Calu3 (cell line): ENCODE data around the gene PDX1. TPM values are rescaled to one million over a fixed set of nuclear protein-coding genes. Genes with fewer than 3 reads are reported as not detected.

Experiments used
- BruUV-seq: library from RNA; stranded (reverse); fragments of 400-500 nt; replicated peaks from 2 replicates; lab custom pipeline; 2021; lab: Mats Ljungman, UMichigan
- CTCF ChIA-PET: fragments of 300-600 bp; sonication (Branson Sonifier 250); formaldehyde crosslinking; loops from one replicate; lab custom pipeline; 2022; ENCODE audit warnings: antibody characterized with exemption; lab: Charles Lee
- DNase-seq: peaks from one replicate; pipeline ENCODE4 v3.0.0; 2022
- H3K27ac Mint-ChIP-seq: one replicate; pipeline ENCODE4 v1.8.0; 2022; ENCODE audit warnings: mixed read lengths; ENCODE audit not compliant: unreplicated experiment
- H3K27me3 Mint-ChIP-seq: one replicate; pipeline ENCODE4 v1.8.0; 2022; ENCODE audit warnings: mixed read lengths; ENCODE audit not compliant: unreplicated experiment
- H3K36me3 Mint-ChIP-seq: one replicate; pipeline ENCODE4 v1.8.0; 2022; ENCODE audit warnings: mild to moderate bottlenecking, moderate library complexity, mixed read lengths; ENCODE audit not compliant: insufficient read depth, unreplicated experiment
- H3K4me1 Mint-ChIP-seq: one replicate; pipeline ENCODE4 v1.8.0; 2022; ENCODE audit warnings: mild to moderate bottlenecking, low read depth, mixed read lengths; ENCODE audit not compliant: unreplicated experiment
- H3K4me3 Mint-ChIP-seq: one replicate; pipeline ENCODE4 v1.8.0; 2022; ENCODE audit warnings: mild to moderate bottlenecking, low read depth, moderate library complexity, mixed read lengths; ENCODE audit not compliant: unreplicated experiment
- H3K9me3 Mint-ChIP-seq: one replicate; pipeline ENCODE4 v1.8.0; 2022; ENCODE audit warnings: low read depth, mixed read lengths; ENCODE audit not compliant: unreplicated experiment
- intact Hi-C: fragments of 100-400 bp; cut with micrococcal nuclease; formaldehyde crosslinking; loops from one replicate; pipeline ENCODE4 v1.10.0; 2022; ENCODE audit not compliant: unreplicated experiment
- total RNA-seq: library from RNA; stranded (reverse); gene quantifications from 2 replicates; pipeline ENCODE4 v1.2.3, GENCODE V29; 2022
- TF ChIP-seq, protein P1 (sequence below): fragments of 200-600 bp; IDR thresholded peaks from one replicate; pipeline ENCODE4 v1.8.0; 2022; ENCODE audit warnings: antibody characterized with exemption; ENCODE audit not compliant: unreplicated experiment

The PDX1 gene
- total RNA-seq, 1 experiment from 2014 or later = 1.8 TPM

- H3K27me3 Mint-ChIP-seq = no peaks in the 10 kb centered on the region
Observed at GRCh38 chr13:27959976-27960361, 40.2 kb downstream of the PDX1 start.

GRCh38 chr13:27960362-27961226, 40.8 kb downstream of the PDX1 start:
- no TSS peak for BruUV-seq
- peak overlapping the region; percentile 66 for H3K4me3 Mint-ChIP-seq
- no peak overlapping the region for H3K27ac Mint-ChIP-seq
- H3K36me3 Mint-ChIP-seq = peaks cover 4% of the 10 kb centered on the region
- CTCF ChIA-PET = interaction anchor here (1.0 to 1.7 kb wide), 6 partner anchors 9 to 135 kb away, joined by 3 to 5 read pairs (median 3); partner anchors contain the start of gene CDX2
- H3K27me3 Mint-ChIP-seq = peaks cover 1% of the 10 kb centered on the region
- DNase-seq = peak; percentile 80
- no peaks in the 10 kb centered on the region for H3K9me3 Mint-ChIP-seq
- intact Hi-C loops = no loop called here
- peaks cover 9% of the 10 kb centered on the region for H3K4me1 Mint-ChIP-seq
- TF ChIP-seq, protein P1, sequence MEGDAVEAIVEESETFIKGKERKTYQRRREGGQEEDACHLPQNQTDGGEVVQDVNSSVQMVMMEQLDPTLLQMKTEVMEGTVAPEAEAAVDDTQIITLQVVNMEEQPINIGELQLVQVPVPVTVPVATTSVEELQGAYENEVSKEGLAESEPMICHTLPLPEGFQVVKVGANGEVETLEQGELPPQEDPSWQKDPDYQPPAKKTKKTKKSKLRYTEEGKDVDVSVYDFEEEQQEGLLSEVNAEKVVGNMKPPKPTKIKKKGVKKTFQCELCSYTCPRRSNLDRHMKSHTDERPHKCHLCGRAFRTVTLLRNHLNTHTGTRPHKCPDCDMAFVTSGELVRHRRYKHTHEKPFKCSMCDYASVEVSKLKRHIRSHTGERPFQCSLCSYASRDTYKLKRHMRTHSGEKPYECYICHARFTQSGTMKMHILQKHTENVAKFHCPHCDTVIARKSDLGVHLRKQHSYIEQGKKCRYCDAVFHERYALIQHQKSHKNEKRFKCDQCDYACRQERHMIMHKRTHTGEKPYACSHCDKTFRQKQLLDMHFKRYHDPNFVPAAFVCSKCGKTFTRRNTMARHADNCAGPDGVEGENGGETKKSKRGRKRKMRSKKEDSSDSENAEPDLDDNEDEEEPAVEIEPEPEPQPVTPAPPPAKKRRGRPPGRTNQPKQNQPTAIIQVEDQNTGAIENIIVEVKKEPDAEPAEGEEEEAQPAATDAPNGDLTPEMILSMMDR = peak; percentile 47

More at GRCh38 chr13:27959976-27960361, 40.2 kb downstream of the PDX1 start:
- intact Hi-C loops = no loop called here
- DNase-seq = no peak
- no TSS peak for BruUV-seq
- CTCF ChIA-PET = interaction anchor here (1.0 to 1.7 kb wide), 5 partner anchors 9 to 134 kb away, joined by 3 to 5 read pairs (median 3); partner anchors contain the start of gene CDX2
- TF ChIP-seq, protein P1 = no peak
- H3K27ac Mint-ChIP-seq = no peak overlapping the region
- peaks cover 4% of the 10 kb centered on the region for H3K36me3 Mint-ChIP-seq
- H3K4me1 Mint-ChIP-seq = peaks cover 9% of the 10 kb centered on the region
- no peaks in the 10 kb centered on the region for H3K9me3 Mint-ChIP-seq
- peak overlapping the region; percentile 66 for H3K4me3 Mint-ChIP-seq

GRCh38 chr13:27961227-27962085, 41.7 kb downstream of the PDX1 start:
- CTCF ChIA-PET = interaction anchor here (0.7 to 1.7 kb wide), 6 partner anchors 8 to 342 kb away, joined by 3 to 5 read pairs (median 3); partner anchors contain the start of gene CDX2
- H3K9me3 Mint-ChIP-seq = no peaks in the 10 kb centered on the region
- peak overlapping the region; percentile 66 for H3K4me3 Mint-ChIP-seq
- peak overlapping the region; percentile 29 for H3K27ac Mint-ChIP-seq
- peaks cover 9% of the 10 kb centered on the region for H3K4me1 Mint-ChIP-seq
- TF ChIP-seq, protein P1 = no peak
- intact Hi-C loops = no loop called here
- peaks cover 10% of the 10 kb centered on the region for H3K27me3 Mint-ChIP-seq
- H3K36me3 Mint-ChIP-seq = peaks cover 4% of the 10 kb centered on the region
- BruUV-seq = no TSS peak
- DNase-seq = no peak

- DNase-seq = no peak
- BruUV-seq = no TSS peak
Observed at GRCh38 chr13:27962128-27962841, 42.5 kb downstream of the PDX1 start.

More at GRCh38 chr13:27962128-27962841, 42.5 kb downstream of the PDX1 start:
- TF ChIP-seq, protein P1 = no peak
- CTCF ChIA-PET = interaction anchor here (0.7 to 1.5 kb wide), 3 partner anchors 47 to 343 kb away, joined by 3 read pairs; no protein-coding TSS in a partner anchor
- Mint-ChIP-seq H3K27ac (peak overlapping the region; percentile 29), H3K36me3 (peaks cover 4% of the 10 kb centered on the region), H3K27me3 (peaks cover 17% of the 10 kb centered on the region), H3K4me1 (peaks cover 10% of the 10 kb centered on the region), H3K4me3 (peak overlapping the region; percentile 66), H3K9me3 (no peaks in the 10 kb centered on the region)
- intact Hi-C loops = no loop called here
